Epithelial cell of esophagus (primary cell): ENCODE measurements around the gene ZNF217.
"Not testable (repeated sequence)": the region's sequence is repeated elsewhere in the genome, so short reads cannot be mapped to it uniquely, and the experiment has no call there.

Experiments
- DNase-seq: peaks from one replicate; pipeline ENCODE4 v3.0.0; 2010; ENCODE audit warnings: low read depth
- H3K4me3 ChIP-seq: 2 replicates; pipeline ENCODE4 v1.5.1; 2011; ENCODE audit warnings: mild to moderate bottlenecking, low read length, control low read depth
- CTCF ChIP-seq: IDR thresholded peaks from 2 replicates; pipeline ENCODE4 v1.5.1; 2011; ENCODE audit warnings: low read depth, mild to moderate bottlenecking, low read length, control low read depth, inconsistent platforms; ENCODE audit not compliant: insufficient read depth; ENCODE audit errors: missing control alignments

ZNF217 gene

GRCh38 chr20:53606364-53606985 lies 12.8 kb upstream of the ZNF217 start:
- no peak for DNase-seq
- TF ChIP-seq CTCF: no peak
- H3K4me3 ChIP-seq: no peak overlapping the region

- not testable (repeated sequence) for H3K4me3 ChIP-seq, DNase-seq
Observed at GRCh38 chr20:53605401-53605800, 11.8 kb upstream of the ZNF217 start.

GRCh38 chr20:53604846-53605245 lies 11.2 kb upstream of the ZNF217 start:
- not testable (repeated sequence) for H3K4me3 ChIP-seq, DNase-seq

- DNase-seq: no peak
- H3K4me3 ChIP-seq: no peak overlapping the region
- TF ChIP-seq CTCF: no peak
Observed at GRCh38 chr20:53602661-53603060, 9.0 kb upstream of the ZNF217 start.

DNA sequence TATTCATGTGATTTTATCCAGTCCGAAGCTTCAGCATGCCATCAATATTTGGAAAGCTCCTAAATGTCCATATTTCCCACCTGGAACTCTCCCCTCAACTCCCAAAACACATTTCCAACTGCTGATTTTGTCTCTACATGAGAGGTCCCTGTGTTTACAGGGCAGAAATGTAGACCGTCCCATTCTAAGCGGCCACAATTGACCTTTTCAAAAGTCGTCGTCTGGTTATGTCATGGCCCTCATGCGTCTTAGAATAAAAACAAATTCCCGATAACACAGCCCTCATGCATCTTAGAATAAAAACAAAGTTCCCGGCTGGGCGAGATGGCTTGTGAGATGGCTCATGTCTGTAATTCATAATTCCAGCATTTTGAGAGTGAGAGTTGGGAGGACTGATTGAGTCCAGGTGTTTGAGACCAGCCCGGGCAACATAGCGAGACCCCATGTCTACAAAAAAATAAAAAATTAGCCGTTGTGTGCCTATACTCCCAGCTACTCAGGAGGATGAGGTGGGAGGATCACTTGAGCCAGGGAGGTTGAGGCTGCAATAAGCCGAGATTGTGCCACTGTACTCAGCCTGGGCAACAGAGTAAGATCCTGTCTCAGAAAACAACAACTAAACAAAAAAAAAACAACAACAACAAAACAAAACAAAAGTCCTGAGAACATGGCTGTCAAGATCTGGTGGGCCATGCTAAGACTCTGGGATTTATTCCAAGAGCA lies 6.4 kb upstream of the ZNF217 start:
- TF ChIP-seq CTCF: no peak
- DNase-seq: no peak
- no peak overlapping the region for H3K4me3 ChIP-seq

DNA sequence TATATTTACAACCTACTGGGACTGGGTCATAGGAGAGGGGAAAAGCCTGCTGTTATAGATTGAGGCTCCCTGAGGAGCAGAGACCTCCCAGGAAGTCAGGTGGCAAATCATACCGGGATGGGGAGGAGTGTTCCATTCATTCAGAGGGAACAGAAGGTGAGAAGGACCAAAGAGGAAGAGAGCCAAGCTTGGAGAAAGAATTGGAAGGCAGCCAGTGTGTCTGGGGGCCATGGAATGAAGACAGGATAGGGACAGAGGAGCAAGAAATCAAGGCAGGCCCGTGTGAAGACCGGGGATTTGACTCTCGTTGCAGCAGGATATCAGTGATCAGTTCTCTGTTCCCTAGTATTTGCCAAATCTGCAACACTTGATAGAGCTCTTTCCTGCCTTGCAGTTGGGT lies 5.7 kb upstream of the ZNF217 start:
- H3K4me3 ChIP-seq: no peak overlapping the region
- TF ChIP-seq CTCF: no peak
- no peak for DNase-seq

GRCh38 chr20:53599044-53599362 lies 5.4 kb upstream of the ZNF217 start:
- no peak overlapping the region for H3K4me3 ChIP-seq
- DNase-seq: no peak
- no peak for TF ChIP-seq CTCF
